Thyroid gland (tissue), 4 donors: ENCODE measurements around the gene ALG2.

Source experiments
- POLR2A ChIP-seq, 2 donors: fragments of 450-650 bp; IDR thresholded peaks; one replicate each; pipeline ENCODE4 v1.6.1; 2017; ENCODE audit warnings: antibody characterized with exemption in 2 of 2, mild to moderate bottlenecking in 2 of 2, moderate library complexity in 1 of 2
- TF ChIP-seq, protein P1 (sequence below), 6 experiments: fragments of 200-600 bp in 3 of 6; fragments of 450-650 bp in 3 of 6; sonication (generic) in 3 of 6; IDR thresholded peaks; one replicate each; pipeline ENCODE4 v1.5.1; 2016 to 2019; ENCODE audit warnings: antibody characterized with exemption in 6 of 6, mild to moderate bottlenecking in 2 of 6, inconsistent platforms in 1 of 6, moderate library complexity in 1 of 6

DNA sequence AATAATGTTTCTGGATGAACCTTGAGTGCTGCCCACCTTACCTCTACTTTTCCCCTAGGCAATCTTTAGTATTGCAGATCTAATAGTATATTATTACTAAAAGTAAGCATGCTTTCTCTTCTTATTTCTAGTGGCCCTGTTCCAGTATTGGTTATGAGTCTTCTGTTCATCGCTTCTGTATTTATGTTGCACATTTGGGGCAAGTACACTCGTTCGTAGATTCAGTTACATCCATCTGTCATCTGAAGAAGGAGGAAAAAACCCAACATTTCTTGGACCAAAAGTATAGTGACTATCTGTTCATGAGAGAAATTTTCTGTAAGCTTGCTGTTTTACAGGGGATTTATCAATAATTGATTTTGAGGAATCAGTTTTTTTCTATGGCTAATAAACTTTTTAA, 8.5 kb upstream of the ALG2 start:
- TF ChIP-seq, protein P1, sequence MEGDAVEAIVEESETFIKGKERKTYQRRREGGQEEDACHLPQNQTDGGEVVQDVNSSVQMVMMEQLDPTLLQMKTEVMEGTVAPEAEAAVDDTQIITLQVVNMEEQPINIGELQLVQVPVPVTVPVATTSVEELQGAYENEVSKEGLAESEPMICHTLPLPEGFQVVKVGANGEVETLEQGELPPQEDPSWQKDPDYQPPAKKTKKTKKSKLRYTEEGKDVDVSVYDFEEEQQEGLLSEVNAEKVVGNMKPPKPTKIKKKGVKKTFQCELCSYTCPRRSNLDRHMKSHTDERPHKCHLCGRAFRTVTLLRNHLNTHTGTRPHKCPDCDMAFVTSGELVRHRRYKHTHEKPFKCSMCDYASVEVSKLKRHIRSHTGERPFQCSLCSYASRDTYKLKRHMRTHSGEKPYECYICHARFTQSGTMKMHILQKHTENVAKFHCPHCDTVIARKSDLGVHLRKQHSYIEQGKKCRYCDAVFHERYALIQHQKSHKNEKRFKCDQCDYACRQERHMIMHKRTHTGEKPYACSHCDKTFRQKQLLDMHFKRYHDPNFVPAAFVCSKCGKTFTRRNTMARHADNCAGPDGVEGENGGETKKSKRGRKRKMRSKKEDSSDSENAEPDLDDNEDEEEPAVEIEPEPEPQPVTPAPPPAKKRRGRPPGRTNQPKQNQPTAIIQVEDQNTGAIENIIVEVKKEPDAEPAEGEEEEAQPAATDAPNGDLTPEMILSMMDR (IDR thresholded peaks at IDR 0.05) = no peak
- TF ChIP-seq POLR2A (IDR thresholded peaks at IDR 0.05) = no peak
